ENCODE measurements around the gene RBM38. TPM values are rescaled to one million over a fixed set of nuclear protein-coding genes. Genes with fewer than 3 reads are reported as not detected.

RBM38 gene
- total and polyA plus RNA-seq, 10 of the 15 experiments (the other 5 are each of a cell fraction or from before 2014, with no cell fraction given), result 0.32 to 118 (median 25.2) TPM

DNA sequence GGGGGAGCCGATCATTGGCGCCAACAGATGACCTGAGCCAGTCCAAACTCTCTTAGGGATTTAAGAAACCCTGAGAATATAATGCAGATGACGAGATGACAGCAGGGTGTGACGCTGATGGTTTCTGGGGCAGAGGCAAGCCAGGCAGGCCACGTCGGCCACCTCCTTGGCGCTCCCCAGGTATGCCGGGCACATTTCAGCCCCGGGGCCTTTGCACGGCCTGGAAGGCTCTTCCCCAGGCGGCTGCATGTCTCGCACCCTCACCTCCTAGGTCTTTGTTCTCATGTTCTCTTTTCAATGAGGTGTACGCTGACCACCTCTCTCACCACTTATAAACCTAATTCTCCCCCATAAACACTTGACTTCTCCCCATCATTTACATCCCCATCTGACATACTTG lies 64.9 kb downstream of the RBM38 start (continued):
- TF ChIP-seq IKZF2 (IDR thresholded peaks at IDR 0.05) (no peak), SP1 (IDR thresholded peaks at IDR 0.05; ENCODE audit: low read depth, low read length) (no peak), ZZZ3 (IDR thresholded peaks at IDR 0.05; ENCODE audit: control insufficient read depth, insufficient read length, low read depth) (no peak), SUPT20H (IDR thresholded peaks at IDR 0.05; ENCODE audit: borderline replicate concordance, control insufficient read depth, low read depth, low read length) (no peak), NFYB (IDR thresholded peaks at IDR 0.05; ENCODE audit: insufficient read depth, low read depth, low read length) (no peak), PRDM15 (CRISPR knock-in tag; IDR thresholded peaks at IDR 0.05) (no peak), PML (IDR thresholded peaks at IDR 0.05; ENCODE audit: low read length) (no peak), POLR2AphosphoS5 (IDR thresholded peaks at IDR 0.05; ENCODE audit: low read length) (no peak), NRF1 (conservative IDR thresholded peaks at IDR 0.05; ENCODE audit: low read depth, low read length) (no peak)
- TF ChIP-seq, protein P1, sequence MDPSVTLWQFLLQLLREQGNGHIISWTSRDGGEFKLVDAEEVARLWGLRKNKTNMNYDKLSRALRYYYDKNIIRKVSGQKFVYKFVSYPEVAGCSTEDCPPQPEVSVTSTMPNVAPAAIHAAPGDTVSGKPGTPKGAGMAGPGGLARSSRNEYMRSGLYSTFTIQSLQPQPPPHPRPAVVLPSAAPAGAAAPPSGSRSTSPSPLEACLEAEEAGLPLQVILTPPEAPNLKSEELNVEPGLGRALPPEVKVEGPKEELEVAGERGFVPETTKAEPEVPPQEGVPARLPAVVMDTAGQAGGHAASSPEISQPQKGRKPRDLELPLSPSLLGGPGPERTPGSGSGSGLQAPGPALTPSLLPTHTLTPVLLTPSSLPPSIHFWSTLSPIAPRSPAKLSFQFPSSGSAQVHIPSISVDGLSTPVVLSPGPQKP (IDR thresholded peaks at IDR 0.05; ENCODE audit: low read depth, low read length), result no peak
- TF ChIP-seq, protein P2, sequence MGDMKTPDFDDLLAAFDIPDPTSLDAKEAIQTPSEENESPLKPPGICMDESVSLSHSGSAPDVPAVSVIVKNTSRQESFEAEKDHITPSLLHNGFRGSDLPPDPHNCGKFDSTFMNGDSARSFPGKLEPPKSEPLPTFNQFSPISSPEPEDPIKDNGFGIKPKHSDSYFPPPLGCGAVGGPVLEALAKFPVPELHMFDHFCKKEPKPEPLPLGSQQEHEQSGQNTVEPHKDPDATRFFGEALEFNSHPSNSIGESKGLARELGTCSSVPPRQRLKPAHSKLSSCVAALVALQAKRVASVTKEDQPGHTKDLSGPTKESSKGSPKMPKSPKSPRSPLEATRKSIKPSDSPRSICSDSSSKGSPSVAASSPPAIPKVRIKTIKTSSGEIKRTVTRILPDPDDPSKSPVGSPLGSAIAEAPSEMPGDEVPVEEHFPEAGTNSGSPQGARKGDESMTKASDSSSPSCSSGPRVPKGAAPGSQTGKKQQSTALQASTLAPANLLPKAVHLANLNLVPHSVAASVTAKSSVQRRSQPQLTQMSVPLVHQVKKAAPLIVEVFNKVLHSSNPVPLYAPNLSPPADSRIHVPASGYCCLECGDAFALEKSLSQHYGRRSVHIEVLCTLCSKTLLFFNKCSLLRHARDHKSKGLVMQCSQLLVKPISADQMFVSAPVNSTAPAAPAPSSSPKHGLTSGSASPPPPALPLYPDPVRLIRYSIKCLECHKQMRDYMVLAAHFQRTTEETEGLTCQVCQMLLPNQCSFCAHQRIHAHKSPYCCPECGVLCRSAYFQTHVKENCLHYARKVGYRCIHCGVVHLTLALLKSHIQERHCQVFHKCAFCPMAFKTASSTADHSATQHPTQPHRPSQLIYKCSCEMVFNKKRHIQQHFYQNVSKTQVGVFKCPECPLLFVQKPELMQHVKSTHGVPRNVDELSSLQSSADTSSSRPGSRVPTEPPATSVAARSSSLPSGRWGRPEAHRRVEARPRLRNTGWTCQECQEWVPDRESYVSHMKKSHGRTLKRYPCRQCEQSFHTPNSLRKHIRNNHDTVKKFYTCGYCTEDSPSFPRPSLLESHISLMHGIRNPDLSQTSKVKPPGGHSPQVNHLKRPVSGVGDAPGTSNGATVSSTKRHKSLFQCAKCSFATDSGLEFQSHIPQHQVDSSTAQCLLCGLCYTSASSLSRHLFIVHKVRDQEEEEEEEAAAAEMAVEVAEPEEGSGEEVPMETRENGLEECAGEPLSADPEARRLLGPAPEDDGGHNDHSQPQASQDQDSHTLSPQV (IDR thresholded peaks at IDR 0.05), result no peak

Data from GM12878 (cell line).